GM19239 (cell line): ENCODE results near the gene OPN1LW.
"Not testable (repeated sequence)": the region's sequence is repeated elsewhere in the genome, so short reads cannot be mapped to it uniquely, and the experiment has no call there.

Source experiments
- DNase-seq: peaks from one replicate; pipeline ENCODE4 v3.0.0; 2011; ENCODE audit warnings: low spot score; ENCODE audit not compliant: insufficient read length
- FAIRE-seq: peaks from 2 replicates; lab custom pipeline; 2011; peaks lifted over from hg19 to GRCh38; lab: Jason Lieb, UNC

Gene OPN1LW

DNA sequence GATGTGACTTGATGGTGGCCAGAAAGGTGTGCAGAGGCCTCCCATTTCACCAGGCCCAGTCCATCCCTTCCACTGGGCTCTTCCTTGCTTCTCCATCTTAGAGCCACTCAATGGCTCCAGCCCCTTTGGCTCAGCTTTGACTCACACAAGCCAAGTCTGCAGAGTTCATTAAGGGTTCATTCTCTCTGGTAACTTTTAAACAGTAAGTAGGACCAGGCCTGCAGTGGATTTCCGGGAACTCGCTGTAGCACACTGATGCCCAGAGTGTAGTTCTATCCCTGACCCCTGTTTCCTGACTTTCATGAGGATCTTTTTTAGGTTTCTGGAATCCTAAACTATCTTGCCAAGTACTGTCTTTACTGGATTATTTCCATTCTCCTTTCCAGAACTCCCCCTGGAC, 50.3 kb downstream of the OPN1LW start:
- not testable (repeated sequence) for DNase-seq, FAIRE-seq

GRCh38 chrX:154196466-154196865, 52.4 kb downstream of the OPN1LW start:
- not testable (repeated sequence) for FAIRE-seq, DNase-seq
